Ascending aorta (tissue), 2 donors: Measurements from ENCODE around the gene SIPA1. TPM values are rescaled to one million over a fixed set of nuclear protein-coding genes. Genes with fewer than 3 reads are reported as not detected.
"Not testable (repeated sequence)": the region's sequence is repeated elsewhere in the genome, so short reads cannot be mapped to it uniquely, and the experiment has no call there.

Experiments used
- DNase-seq, 2 donors: peaks; one replicate each; pipeline ENCODE4 v3.0.0-alpha.2; 2019; ENCODE audit warnings: low spot score in 2 of 2
- H3K27ac ChIP-seq, 2 donors: fragments of 200-600 bp; sonication (generic); one replicate each; pipeline ENCODE4 v1.5.1; 2016 to 2017; ENCODE audit warnings: mild to moderate bottlenecking in 1 of 2
- H3K27me3 ChIP-seq: fragments of 200-600 bp; sonication (generic); one replicate; pipeline ENCODE4 v1.5.1; 2017
- H3K36me3 ChIP-seq, 2 donors: fragments of 200-600 bp; sonication (generic); one replicate each; pipeline ENCODE4 v1.5.1; 2016
- H3K4me1 ChIP-seq, 2 donors: fragments of 200-600 bp; sonication (generic); one replicate each; pipeline ENCODE4 v1.5.1; 2016 to 2017; ENCODE audit warnings: mild to moderate bottlenecking in 1 of 2
- H3K4me3 ChIP-seq, 2 donors: fragments of 200-600 bp; sonication (generic); one replicate each; pipeline ENCODE4 v1.5.1; 2016 to 2017; ENCODE audit warnings: mild to moderate bottlenecking in 1 of 2
- H3K9me3 ChIP-seq, 2 donors: fragments of 200-600 bp; sonication (generic); one replicate each; pipeline ENCODE4 v1.5.1; 2016
- intact Hi-C: fragments of 100-400 bp; cut with DNase I; formaldehyde crosslinking; loops from one replicate; pipeline ENCODE4 v1.15.1; 2023
- total RNA-seq: library from RNA; depleted of rRNA; stranded (reverse); fragments of >200 nt; gene quantifications from one replicate; pipeline ENCODE4 v1.1.0, GENCODE V29; 2016
- TF ChIP-seq, protein P1 (sequence below), 3 experiments: fragments of 200-600 bp in 2 of 3; fragments of 450-650 bp in 1 of 3; sonication (generic) in 2 of 3; IDR thresholded peaks; one replicate each; pipeline ENCODE4 v1.5.1; 2016 to 2019; ENCODE audit warnings: antibody characterized with exemption in 3 of 3, mild to moderate bottlenecking in 1 of 3, moderate library complexity in 1 of 3

The SIPA1 gene
- total RNA-seq, 1 donor from 2014 or later: 145 TPM

DNA sequence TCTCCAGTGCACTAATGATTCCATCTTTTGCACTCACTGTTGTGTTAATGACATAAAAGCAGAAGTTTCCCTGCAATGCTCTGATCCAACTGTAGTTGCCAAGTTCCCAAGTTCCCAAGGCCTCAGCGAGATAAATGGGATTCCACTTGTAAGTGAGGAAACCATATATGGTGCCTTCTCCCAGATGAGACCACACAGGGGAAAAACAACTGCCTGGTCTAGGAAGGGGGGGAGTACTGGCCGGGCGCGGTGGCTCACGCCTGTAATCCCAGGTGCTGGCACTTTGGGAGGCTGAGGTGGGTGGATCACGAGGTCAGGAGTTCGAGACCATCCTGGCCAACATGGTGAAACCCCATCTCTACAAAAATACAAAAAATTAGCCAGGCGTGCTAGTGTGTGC, 48.1 kb downstream of the SIPA1 start:
- H3K27me3 ChIP-seq: no peaks in the 10 kb centered on the region
- no peaks in the 10 kb centered on the region for H3K4me1 ChIP-seq
- H3K36me3 ChIP-seq: no peaks in the 10 kb centered on the region
- H3K27ac ChIP-seq: no peak overlapping the region
- no peaks in the 10 kb centered on the region for H3K9me3 ChIP-seq
- no peak overlapping the region for H3K4me3 ChIP-seq
- TF ChIP-seq, protein P1, sequence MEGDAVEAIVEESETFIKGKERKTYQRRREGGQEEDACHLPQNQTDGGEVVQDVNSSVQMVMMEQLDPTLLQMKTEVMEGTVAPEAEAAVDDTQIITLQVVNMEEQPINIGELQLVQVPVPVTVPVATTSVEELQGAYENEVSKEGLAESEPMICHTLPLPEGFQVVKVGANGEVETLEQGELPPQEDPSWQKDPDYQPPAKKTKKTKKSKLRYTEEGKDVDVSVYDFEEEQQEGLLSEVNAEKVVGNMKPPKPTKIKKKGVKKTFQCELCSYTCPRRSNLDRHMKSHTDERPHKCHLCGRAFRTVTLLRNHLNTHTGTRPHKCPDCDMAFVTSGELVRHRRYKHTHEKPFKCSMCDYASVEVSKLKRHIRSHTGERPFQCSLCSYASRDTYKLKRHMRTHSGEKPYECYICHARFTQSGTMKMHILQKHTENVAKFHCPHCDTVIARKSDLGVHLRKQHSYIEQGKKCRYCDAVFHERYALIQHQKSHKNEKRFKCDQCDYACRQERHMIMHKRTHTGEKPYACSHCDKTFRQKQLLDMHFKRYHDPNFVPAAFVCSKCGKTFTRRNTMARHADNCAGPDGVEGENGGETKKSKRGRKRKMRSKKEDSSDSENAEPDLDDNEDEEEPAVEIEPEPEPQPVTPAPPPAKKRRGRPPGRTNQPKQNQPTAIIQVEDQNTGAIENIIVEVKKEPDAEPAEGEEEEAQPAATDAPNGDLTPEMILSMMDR (IDR thresholded peaks at IDR 0.05): no peak
- DNase-seq: no peak
- intact Hi-C loops: no loop called here

DNA sequence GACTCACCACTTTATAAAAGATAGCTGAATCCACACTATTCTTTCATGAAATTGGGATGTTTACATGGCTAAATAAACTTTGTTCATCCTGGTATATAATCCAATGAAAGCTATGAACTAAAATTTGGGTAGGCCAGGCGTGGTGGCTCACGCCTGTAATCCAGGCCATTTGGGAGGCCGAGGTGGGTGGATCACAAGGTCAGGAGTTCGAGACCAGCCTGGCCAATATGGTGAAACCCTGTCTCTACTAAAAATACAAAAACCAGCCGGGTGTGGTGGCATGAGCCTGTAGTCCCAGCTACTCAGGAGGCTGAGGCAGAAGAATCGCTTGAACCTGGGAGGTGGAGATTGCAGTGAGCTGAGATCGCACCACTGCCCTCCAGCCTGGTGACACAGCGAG, 53.9 kb downstream of the SIPA1 start:
- intact Hi-C loops, H3K4me3 ChIP-seq: not testable (repeated sequence)

DNA sequence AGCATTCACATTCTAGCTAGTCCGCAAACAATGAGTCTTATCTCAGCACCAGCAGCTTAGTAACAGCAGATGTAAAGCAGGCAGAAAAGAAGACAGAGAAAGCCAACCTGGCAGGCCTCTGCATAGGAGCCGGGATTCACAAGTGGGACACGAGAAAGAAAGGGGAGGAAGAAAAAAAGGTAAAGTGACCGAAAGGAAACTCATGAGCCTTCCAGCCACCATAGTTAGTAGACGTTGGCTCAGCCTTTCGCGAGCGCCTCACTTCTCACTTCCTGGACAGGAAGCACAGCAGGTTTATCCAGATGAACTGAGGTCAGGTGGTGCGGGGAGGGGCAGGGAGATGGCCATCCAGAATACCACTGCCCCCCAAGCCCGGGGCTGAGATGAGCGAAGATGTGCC, 54.5 kb downstream of the SIPA1 start:
- intact Hi-C loops: no loop called here
- no peaks in the 10 kb centered on the region for H3K27me3 ChIP-seq
- H3K36me3 ChIP-seq: no peaks in the 10 kb centered on the region
- H3K9me3 ChIP-seq: no peaks in the 10 kb centered on the region
- H3K4me3 ChIP-seq: no peak overlapping the region
- H3K4me1 ChIP-seq: no peaks in the 10 kb centered on the region
- DNase-seq: no peak
- no peak overlapping the region for H3K27ac ChIP-seq
- TF ChIP-seq, protein P1 (IDR thresholded peaks at IDR 0.05): no peak

More for the DNA sequence above, 53.9 kb downstream of the SIPA1 start:
- DNase-seq, H3K27ac ChIP-seq, H3K4me1 ChIP-seq, H3K36me3 ChIP-seq, H3K9me3 ChIP-seq, H3K27me3 ChIP-seq: not testable (repeated sequence)

DNA sequence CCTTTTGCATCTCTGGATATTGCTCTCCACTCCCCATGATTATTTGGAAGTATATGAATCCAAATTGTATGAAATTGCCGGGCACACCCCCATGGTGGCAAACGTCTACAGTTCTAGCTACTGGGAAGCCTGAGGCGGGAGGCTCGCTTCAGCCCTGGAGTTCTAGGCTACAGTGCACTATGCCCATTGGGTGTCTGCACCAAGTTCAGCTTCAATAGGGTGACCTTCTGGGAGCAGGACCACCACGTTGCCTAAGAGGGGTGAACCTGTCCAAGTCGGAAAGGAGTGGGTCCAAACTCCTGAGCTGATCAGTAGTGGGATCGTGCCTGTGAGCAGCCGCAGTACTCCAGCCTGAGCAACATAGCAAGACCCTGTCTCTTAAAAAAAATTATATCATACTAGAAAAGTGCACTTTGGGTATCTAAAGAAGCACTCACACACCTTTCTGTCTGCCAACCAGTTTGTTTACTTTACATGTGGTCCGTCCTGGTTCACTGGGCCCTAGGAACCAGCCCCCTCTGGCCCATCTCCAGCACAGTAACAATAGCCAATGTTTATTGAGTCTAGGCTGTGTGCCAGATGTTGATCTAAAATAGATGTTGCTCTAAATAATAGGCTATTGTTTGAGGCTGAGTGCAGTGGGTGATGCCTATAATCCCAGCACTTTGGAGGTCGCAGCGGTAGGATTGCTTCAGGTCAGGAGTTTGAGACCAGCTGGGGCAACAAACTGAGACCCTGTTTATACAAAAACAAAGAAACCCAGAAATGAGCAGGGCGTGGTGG, 57.7 kb downstream of the SIPA1 start:
- no peak for DNase-seq

DNA sequence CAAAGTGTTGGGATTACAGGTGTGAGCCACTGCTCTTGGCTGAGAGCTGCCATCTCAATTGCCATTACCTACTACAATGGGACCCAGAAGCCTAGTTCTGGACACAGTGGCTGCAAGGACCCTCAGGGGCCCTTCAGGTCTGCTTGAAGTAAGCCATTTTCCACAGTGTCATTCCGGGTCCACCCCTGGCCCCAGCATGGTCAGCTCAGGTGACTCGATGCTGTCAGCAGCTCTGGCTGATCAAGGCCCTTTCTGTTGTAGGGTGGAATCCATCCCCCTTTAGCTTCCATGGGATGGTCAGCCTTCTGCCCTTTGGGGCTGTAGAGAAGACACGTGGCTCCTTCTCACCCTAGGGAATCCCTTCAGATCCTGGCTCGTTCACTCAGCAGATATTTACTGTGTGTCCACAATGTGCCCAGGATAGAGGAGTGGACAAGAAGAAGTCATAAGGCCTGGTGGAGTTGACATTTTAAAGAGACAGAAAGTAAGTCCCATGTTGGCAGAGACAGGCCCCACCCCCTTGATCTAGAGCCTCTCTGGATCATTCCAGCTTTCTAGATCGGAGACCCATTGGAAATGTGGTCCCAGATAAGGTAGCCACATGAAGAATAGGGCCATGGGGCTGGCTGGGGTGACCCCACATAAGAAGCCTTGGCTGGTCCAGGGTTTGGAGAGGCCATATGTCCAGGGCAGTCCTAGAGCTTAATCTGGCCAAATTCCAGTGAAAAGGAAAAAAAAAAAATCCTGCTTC, 59.1 kb downstream of the SIPA1 start:
- no peak for DNase-seq
- Histone ChIP-seq H3K27me3 (no peaks in the 10 kb centered on the region), H3K27ac (no peak overlapping the region), H3K4me3 (no peak overlapping the region), H3K4me1 (no peaks in the 10 kb centered on the region), H3K9me3 (no peaks in the 10 kb centered on the region), H3K36me3 (no peaks in the 10 kb centered on the region)
- intact Hi-C loops: no loop called here
- TF ChIP-seq, protein P1 (IDR thresholded peaks at IDR 0.05): no peak

More for the DNA sequence above, 57.7 kb downstream of the SIPA1 start:
- Histone ChIP-seq H3K27ac (no peak overlapping the region), H3K27me3 (no peaks in the 10 kb centered on the region), H3K36me3 (no peaks in the 10 kb centered on the region), H3K4me1 (no peaks in the 10 kb centered on the region), H3K4me3 (no peak overlapping the region), H3K9me3 (no peaks in the 10 kb centered on the region)
- intact Hi-C loops: no loop called here
- TF ChIP-seq, protein P1 (IDR thresholded peaks at IDR 0.05): no peak

DNA sequence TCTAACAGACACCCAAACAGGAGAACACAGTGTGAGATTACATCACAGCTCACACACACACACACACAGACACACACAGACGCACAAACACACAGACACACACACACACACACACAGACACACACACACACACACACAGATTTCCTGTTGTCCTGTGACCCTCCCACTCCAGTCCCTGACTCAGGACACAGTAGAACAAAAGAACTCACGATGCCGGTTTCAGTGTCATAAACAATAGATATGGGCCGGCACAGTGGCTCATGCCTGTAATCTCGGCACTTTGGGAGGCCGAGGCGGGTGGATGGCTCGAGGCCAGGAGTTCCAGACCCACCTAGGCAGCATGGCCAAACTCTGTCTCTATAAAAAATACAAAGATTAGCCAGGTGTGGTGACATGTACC, 60.3 kb downstream of the SIPA1 start:
- Histone ChIP-seq H3K9me3 (no peaks in the 10 kb centered on the region), H3K27me3 (no peaks in the 10 kb centered on the region), H3K4me3 (no peak overlapping the region), H3K4me1 (no peaks in the 10 kb centered on the region), H3K27ac (no peak overlapping the region), H3K36me3 (no peaks in the 10 kb centered on the region)
- intact Hi-C loops: no loop called here
- TF ChIP-seq, protein P1 (IDR thresholded peaks at IDR 0.05): no peak
- DNase-seq: no peak
